ENCODE results near the gene PTH1R.

DNA sequence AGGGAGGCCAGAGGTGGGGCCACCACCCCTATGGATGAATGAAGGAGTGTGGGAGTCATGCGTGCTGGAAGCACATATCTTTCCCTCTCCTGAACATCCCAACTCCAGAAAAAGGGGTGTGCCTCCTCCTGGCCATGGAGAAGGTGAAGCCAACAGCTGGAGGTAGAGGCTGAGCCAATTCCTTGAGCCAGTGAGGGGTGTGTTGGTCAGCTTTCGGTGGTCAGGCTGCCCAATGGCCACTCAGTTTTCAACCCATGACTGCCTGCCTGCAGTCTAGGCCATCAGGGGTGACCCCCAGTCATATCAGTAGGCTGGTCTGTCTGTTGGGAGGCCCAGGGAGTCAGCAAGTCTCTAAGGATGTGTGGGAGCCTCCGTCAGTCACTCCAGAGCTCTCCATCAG is 13.6 kb downstream of the PTH1R start:
- TF ChIP-seq POLR2AphosphoS5 (IDR thresholded peaks at IDR 0.05; ENCODE audit: low read depth, low read length) (no peak), POLR2A (IDR thresholded peaks at IDR 0.05; ENCODE audit: low read depth, low read length) (no peak), TAF1 (IDR thresholded peaks at IDR 0.05; ENCODE audit: borderline replicate concordance, low read depth, low read length) (no peak)

Data from GM12892 (cell line).